HepG2 (cell line): ENCODE results near the gene CYP2U1. TPM values are rescaled to one million over a fixed set of nuclear protein-coding genes. Genes with fewer than 3 reads are reported as not detected.

ENCODE experiments used
- CHD2 ChIP-seq: IDR thresholded peaks from 2 replicates; pipeline ENCODE4 v1.6.1; 2011; ENCODE audit warnings: low read depth, low read length, improper control_type of control experiment
- CREM ChIP-seq, 2 experiments: sonication (generic) in 1 of 2; formaldehyde crosslinking in 1 of 2; IDR thresholded peaks; 2 replicates each; pipeline versions ENCODE4 v1.4.0 to v1.6.1; 2016 to 2020; ENCODE audit warnings: antibody characterized with exemption in 1 of 2, mild to moderate bottlenecking in 1 of 2, missing genetic modification reagents in 1 of 2
- HDAC1 ChIP-seq: sonication (generic); formaldehyde crosslinking; IDR thresholded peaks from 2 replicates; pipeline ENCODE4 v1.5.1; 2020; ENCODE audit warnings: mild to moderate bottlenecking, missing genetic modification reagents
- HMG20A ChIP-seq: IDR thresholded peaks from 2 replicates; pipeline ENCODE4 v1.6.1; 2016; ENCODE audit warnings: borderline replicate concordance
- POLR2G ChIP-seq: fragments of 200-400 bp; formaldehyde crosslinking; IDR thresholded peaks from 2 replicates; pipeline ENCODE4 v1.6.1; 2018; ENCODE audit warnings: mild to moderate bottlenecking, low read depth, low read length, moderate library complexity
- PRMT3 ChIP-seq: sonication (generic); formaldehyde crosslinking; IDR thresholded peaks from 2 replicates; pipeline ENCODE4 v1.8.1; 2022; ENCODE audit warnings: low read depth, mild to moderate bottlenecking, moderate library complexity, missing genetic modification reagents, borderline replicate concordance
- SMAD9 ChIP-seq: sonication (generic); formaldehyde crosslinking; IDR thresholded peaks from 2 replicates; pipeline ENCODE4 v1.5.1; 2020; ENCODE audit warnings: mild to moderate bottlenecking, missing genetic modification reagents
- STAT5B ChIP-seq: sonication (generic); formaldehyde crosslinking; IDR thresholded peaks from 2 replicates; pipeline ENCODE4 v1.4.0; 2020; ENCODE audit warnings: missing genetic modification reagents
- TIGD3 ChIP-seq: sonication (generic); formaldehyde crosslinking; IDR thresholded peaks from 2 replicates; pipeline ENCODE4 v1.5.1; 2020; ENCODE audit warnings: mild to moderate bottlenecking, missing genetic modification reagents, borderline replicate concordance
- XBP1 ChIP-seq: sonication (generic); formaldehyde crosslinking; IDR thresholded peaks from 2 replicates; pipeline ENCODE4 v1.5.0; 2020; ENCODE audit warnings: missing genetic modification reagents
- ZBTB49 ChIP-seq: sonication (generic); formaldehyde crosslinking; IDR thresholded peaks from 2 replicates; pipeline ENCODE4 v1.4.0; 2020; ENCODE audit warnings: missing genetic modification reagents, borderline replicate concordance
- ZHX1 ChIP-seq: sonication (generic); formaldehyde crosslinking; IDR thresholded peaks from 2 replicates; pipeline ENCODE4 v1.8.1; 2022; ENCODE audit warnings: low read depth, mild to moderate bottlenecking, missing genetic modification reagents
- ZMYM4 ChIP-seq: sonication (generic); formaldehyde crosslinking; IDR thresholded peaks from 2 replicates; pipeline ENCODE4 v1.8.1; 2023; ENCODE audit warnings: mild to moderate bottlenecking, missing genetic modification reagents
- ZNF501 ChIP-seq: sonication (generic); formaldehyde crosslinking; IDR thresholded peaks from 2 replicates; pipeline ENCODE4 v1.5.1; 2020; ENCODE audit warnings: mild to moderate bottlenecking, moderate library complexity, missing genetic modification reagents
- ZNF619 ChIP-seq: sonication (generic); formaldehyde crosslinking; IDR thresholded peaks from 2 replicates; pipeline ENCODE4 v1.4.0; 2020; ENCODE audit warnings: mild to moderate bottlenecking, missing genetic modification reagents
- ZNF687 ChIP-seq: sonication (generic); formaldehyde crosslinking; IDR thresholded peaks from 2 replicates; pipeline ENCODE4 v1.5.1; 2020; ENCODE audit warnings: mild to moderate bottlenecking, missing genetic modification reagents, moderate library complexity
- ZSCAN25 ChIP-seq: sonication (generic); formaldehyde crosslinking; IDR thresholded peaks from 2 replicates; pipeline ENCODE4 v1.8.0; 2022; ENCODE audit warnings: mild to moderate bottlenecking, missing genetic modification reagents
- polyA plus RNA-seq, 8 experiments: library from polyadenylated mRNA; depleted of rRNA in 3 of 8; stranded (reverse) in 7 of 8; unstranded in 1 of 8; fragments of >200 nt; fragmentation: Illumina TruSeq in 4 of 8; extraction: Trizol in 4 of 8; gene quantifications; 2 replicates each; pipeline versions ENCODE4 v1.2.1 to v1.2.3, GENCODE V29; 2011 to 2016; ENCODE audit warnings: low read depth in 4 of 8, missing spikeins in 1 of 8, mixed read lengths in 1 of 8; ENCODE audit not compliant: insufficient read depth in 1 of 8
- total RNA-seq, 5 experiments: library from RNA; depleted of rRNA; stranded (reverse); fragments of >200 nt; fragmentation: Illumina TruSeq; extraction: Trizol; gene quantifications; 2 replicates each; pipeline ENCODE4 v1.2.3, GENCODE V29; 2016; ENCODE audit warnings: low read depth in 1 of 5

CYP2U1 gene
- total and polyA plus RNA-seq, 2 of the 13 experiments (the other 11 are each of a cell fraction or from before 2014, with no cell fraction given) = 1.4 to 3.4 TPM

GRCh38 chr4:107989537-107990386 lies 58.4 kb downstream of the CYP2U1 start, which contains the start of gene HADH (continued):
- TF ChIP-seq ZMYM4 (CRISPR knock-in tag) = peak; percentile 85
- no peak for TF ChIP-seq CREM (IDR thresholded peaks at IDR 0.05)
- no peak for TF ChIP-seq CREM (CRISPR knock-in tag; IDR thresholded peaks at IDR 0.05)
- peak; percentile 85; the same call in 1 of the 2 replicates for TF ChIP-seq ZNF619 (CRISPR knock-in tag)
- TF ChIP-seq PRMT3 (CRISPR knock-in tag) = peak; percentile 75; the same call in 1 of the 2 replicates
- peak; percentile 77; the same call in 1 of the 2 replicates for TF ChIP-seq ZNF501 (CRISPR knock-in tag)
- TF ChIP-seq HDAC1 (CRISPR knock-in tag) = peak; percentile 95
- no peak for TF ChIP-seq STAT5B (CRISPR knock-in tag)
- TF ChIP-seq HMG20A = 0 out of 2 replicates have a peak, but pooled peaks have one; percentile 11
- no peak for TF ChIP-seq TIGD3 (CRISPR knock-in tag)
- TF ChIP-seq XBP1 (CRISPR knock-in tag) = no peak
- peak; percentile 66 for TF ChIP-seq POLR2G
- TF ChIP-seq ZBTB49 (CRISPR knock-in tag) = no peak
- peak; percentile 85; the same call in 1 of the 2 replicates for TF ChIP-seq SMAD9 (CRISPR knock-in tag)
- peak; percentile 97 for TF ChIP-seq ZNF687 (CRISPR knock-in tag)
- TF ChIP-seq ZHX1 (CRISPR knock-in tag) = peak; percentile 67; the same call in 1 of the 2 replicates
- TF ChIP-seq ZSCAN25 (CRISPR knock-in tag) = 0 out of 2 replicates have a peak, but pooled peaks have one; percentile 26
- no peak for TF ChIP-seq CHD2
